Stimulated activated CD8-positive, alpha-beta memory T cell treated with anti-CD3 and anti-CD28 coated beads, Interleukin-4, amount 100 ng/mL, for 1 hour (primary cell): ENCODE measurements around the gene OR4X2.
"Not testable (repeated sequence)": the region's sequence is repeated elsewhere in the genome, so short reads cannot be mapped to it uniquely, and the experiment has no call there.

ENCODE experiments used
- DNase-seq, 2 donors: peaks; one replicate each; pipeline ENCODE4 v3.0.0-alpha.2; 2020; ENCODE audit warnings: low read depth in 2 of 2, low spot score in 1 of 2

Gene OR4X2, protein sequence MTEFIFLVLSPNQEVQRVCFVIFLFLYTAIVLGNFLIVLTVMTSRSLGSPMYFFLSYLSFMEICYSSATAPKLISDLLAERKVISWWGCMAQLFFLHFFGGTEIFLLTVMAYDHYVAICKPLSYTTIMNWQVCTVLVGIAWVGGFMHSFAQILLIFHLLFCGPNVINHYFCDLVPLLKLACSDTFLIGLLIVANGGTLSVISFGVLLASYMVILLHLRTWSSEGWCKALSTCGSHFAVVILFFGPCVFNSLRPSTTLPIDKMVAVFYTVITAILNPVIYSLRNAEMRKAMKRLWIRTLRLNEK

DNA sequence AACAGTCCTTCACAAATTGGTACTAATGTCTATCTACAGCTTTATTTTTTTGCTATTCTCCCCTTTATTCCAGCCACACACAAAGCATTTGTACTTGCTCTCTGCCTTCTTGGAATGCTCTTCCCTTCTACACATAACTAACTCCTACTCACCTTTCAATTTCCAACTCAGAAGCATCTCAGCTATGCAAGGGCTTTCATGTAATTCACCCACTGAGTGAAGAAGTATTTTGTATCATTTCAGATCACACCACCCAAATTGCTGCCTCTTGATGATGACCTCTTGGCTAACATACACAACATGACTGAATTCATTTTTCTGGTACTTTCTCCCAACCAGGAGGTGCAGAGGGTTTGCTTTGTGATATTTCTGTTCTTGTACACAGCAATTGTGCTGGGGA, at the start of gene OR4X2:
OR4X2 (plus strand) TSS at position 301 of the 400 bp plus-strand sequence; CDS start at position 301, 0 bp downstream.
- DNase-seq: no peak

DNA sequence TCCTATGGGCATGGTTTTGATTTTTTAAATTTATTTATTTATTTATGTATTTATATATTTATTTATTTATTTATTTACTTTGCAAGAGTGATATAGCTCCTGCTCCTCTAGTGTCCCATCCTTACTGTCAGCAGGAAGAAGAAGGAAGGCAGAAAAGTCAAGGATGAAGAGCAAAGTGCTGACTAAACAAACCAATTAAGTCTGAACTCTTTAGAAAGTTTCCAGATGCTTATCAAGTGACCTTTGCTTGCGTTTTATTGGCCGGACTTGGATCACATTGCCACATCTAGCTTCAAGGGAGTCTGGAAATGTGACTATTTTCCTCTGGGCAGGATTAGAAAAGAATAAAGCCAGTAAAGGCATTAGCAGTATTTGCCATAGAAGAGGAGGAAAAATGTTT, 37.0 kb upstream of the OR4X2 start:
- DNase-seq: no peak

DNA sequence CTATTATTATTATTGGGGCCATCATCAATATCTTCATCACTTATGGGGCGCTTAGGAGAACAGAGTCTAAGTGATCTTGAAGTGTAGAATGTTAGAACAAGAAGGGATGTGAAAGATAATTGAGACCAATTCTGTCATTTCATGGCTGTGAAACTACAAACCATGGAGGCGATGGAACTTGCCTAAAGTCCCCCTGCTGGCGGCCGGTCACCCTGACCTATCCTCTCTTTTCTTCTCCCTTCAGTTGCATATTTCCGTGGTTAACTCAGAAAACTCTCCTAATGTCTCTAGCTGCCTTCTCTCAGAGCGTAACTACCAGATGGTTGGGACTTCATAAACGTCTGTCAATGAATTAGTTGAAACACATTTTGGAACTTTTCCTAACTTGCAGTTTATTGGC, 34.9 kb upstream of the OR4X2 start:
- DNase-seq: no peak

DNA sequence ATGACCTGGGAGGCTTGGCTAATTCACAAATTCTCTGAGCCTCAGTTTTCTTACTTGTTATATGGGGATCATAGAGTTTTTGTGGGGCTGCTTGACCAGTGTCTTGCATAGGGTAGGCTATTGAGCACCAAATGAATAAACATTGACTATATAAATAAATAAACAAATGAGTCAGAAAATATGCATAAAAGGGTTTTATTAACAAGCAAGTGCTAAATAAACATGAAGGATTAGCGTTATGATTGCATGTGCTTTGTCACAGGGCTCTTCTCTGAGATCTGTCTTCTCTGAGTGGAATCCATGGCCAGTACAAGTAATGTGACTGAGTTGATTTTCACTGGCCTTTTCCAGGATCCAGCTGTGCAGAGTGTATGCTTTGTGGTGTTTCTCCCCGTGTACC, 28.4 kb upstream of the OR4X2 start, which contains the start of gene OR4B1:
OR4B1 (plus strand) TSS at position 301 of the 400 bp plus-strand sequence; CDS start at position 301, 0 bp downstream.
- no peak for DNase-seq

DNA sequence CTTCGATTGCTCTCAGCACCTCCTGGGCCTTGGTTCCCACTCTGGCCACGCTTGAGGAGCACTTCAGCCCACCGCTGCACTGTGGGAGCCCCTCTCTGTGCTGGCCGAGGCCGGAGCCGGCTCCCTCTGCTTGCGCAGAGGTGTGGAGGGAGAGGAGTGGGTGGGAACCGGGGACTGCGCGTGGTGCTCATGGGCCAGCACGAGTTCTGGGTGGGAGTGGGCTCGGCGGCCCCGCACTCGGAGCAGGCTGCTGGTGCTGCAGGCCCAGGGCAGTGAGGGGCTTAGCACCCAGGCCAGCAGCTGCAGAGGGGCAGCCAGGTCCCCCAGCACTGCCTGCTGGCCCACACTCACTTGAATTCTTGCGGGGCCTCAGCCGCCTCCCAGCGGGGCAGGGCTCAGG, 16.1 kb upstream of the OR4X2 start:
- no peak for DNase-seq

DNA sequence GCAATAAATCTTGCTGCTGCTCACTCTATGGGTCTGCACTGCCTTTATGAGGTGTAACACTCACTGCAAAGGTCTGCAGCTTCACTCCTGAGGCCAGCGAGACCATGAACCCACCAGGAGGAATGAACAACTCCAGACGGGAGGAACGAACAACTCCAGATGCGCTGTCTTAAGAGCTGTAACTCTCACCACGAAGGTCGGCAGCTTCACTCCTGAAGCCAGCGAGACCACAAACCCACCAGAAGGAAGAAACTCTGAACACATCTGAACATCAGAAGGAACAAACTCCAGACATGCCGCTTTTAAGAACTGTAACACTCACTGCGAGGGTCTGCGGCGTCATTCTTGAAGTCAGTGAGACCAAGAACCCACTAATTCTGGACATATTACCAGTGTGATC, 14.8 kb upstream of the OR4X2 start:
- not testable (repeated sequence) for DNase-seq

DNA sequence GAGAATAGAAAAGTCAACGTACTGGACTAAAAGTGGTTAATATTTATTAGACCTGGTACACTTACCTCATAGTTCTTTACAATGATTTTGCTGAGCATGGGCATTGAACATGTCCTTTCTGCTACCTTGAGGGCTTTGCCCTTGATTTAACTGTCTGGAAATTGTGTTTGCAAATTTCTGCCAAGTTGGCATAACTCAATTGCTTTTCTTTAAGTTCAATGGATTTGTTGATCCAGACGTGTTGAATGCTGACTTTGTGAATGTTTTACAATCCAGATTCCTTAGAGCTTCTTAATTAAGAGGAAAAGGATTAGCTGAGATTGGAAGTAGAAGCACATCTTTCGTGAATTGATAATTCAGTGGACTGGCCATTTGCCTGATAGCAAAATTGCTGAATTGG, 7.2 kb upstream of the OR4X2 start:
- no peak for DNase-seq

DNA sequence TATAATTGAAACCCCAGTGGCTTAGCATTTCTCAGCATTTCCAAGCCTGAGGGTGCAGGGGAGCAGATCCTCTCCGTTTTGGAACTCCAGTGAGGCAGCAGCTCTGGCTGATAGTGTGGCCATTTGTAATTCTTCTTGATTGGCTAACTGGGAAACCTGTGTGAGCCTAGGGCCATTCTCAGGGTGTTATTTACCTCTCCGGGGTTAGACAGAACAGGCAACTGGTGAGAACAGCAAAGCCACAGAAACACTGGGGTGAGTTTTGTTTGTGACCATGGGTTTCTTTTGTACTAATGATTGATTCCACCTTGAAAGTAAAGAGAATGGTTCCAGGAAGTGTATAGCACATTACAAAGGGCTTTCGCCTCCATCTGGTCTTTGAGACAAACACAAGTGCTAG, 2.4 kb upstream of the OR4X2 start:
- no peak for DNase-seq

DNA sequence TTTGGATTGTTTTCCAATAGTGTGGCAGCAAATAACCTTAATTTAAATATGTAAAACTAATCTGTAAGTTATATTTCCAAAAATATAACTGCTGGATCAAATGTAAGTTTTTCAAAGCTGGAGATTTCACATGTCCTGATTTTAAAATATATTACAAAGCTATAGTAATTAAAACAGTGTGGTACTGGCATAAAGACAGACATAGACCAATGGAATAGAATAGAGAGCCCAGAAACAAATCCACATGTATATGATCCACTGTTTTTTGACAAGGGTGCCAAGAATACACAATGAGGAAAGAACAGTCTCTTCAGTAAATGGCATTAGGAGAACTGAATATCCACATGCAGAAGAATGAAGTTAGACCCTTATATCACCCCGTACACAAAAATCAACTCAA, 4.0 kb downstream of the OR4X2 start:
- no peak for DNase-seq

DNA sequence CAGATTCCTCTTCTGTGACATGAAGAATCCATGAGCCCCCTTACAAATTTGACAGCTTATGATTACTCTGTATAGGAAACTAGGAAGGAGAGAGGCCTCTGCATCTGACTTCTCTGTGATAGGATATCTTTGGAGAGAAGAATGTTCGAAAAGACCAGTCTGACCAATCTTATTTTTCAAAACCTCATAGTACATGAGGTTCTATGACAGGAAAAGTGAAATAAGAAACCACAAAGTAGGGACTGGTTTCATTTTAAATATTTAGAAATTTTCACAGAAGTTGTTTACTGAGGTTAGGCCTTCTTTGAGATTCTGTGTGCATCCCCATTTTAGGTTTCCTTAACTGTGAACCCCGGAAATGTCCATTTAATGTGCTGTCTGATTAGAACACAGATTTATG, 16.7 kb downstream of the OR4X2 start:
- DNase-seq: no peak

DNA sequence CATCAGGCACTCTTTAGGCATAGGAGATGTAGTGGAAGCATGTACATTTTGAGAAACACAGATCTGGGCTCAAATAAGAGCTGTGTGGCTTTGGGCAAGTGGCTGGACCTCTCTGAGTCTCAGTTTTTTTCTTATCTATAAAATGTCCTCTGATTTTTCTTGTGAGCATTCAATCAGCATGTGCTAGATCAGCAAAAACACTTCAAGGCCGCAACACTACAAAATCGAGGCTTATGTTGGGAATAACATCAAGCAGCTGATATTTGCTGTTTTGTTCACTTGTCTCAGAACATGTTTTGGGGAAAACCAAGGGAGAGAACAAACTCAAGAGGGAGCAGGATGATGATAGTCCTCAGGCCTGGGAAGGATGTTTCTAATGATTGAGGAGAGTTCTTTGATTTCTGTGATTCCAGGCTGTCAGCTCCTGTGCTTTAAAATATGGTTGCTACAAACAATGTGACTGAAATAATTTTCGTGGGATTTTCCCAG, 18.6 kb downstream of the OR4X2 start, which contains the start of gene OR4X1:
OR4X1 (plus strand) TSS at position 439 of the 489 bp plus-strand sequence; CDS start at position 439, 0 bp downstream.
- no peak for DNase-seq

DNA sequence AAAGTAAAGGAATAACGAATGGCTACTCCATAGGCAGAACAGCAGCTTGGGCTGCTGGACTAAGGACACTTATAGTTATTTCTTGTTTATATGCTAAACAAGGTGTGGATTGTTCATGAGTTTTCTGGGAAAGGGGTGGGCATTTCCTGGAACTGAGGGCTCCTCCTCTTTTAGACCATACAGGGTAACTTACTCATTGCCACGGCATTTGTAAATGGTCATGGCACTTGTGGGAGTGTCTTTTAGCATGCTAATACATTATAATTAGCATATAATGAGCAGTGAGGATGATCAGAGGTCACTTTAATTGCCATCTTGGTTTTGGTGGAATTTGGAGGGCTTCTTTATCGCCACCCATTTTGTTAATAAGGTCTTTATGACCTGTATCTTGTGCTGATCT, 25.7 kb downstream of the OR4X2 start:
- no peak for DNase-seq

DNA sequence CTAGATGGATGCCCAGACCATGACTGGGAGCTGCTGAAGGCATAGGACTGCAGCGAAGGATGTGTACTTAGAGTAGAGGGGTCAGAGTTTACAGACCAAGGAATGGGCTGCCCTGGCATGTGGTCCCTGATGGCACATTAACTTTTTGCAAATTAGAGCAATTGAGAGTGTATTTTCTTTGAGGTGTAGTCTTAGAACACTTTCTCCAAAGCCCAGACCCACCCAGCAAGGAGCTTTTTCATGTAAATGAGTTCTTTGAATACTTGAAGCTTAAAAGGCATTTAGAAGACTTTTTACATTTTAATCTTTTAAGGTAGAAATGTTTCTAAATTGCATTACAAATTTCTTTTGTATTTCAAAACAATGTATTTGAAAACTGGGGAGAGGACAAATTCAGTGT, 27.7 kb downstream of the OR4X2 start:
- DNase-seq: no peak
